Lower leg skin (tissue), 3 donors: ENCODE results near the gene CMTM3.
"Not testable (repeated sequence)": the region's sequence is repeated elsewhere in the genome, so short reads cannot be mapped to it uniquely, and the experiment has no call there.

Source experiments
- POLR2A ChIP-seq, 2 donors: fragments of 450-650 bp; IDR thresholded peaks; one replicate each; pipeline ENCODE4 v1.6.1; 2016 to 2017; ENCODE audit warnings: antibody characterized with exemption in 2 of 2, mild to moderate bottlenecking in 1 of 2, moderate library complexity in 1 of 2
- TF ChIP-seq, protein P1 (sequence below), 3 donors: fragments of 450-650 bp; IDR thresholded peaks; one replicate each; pipeline ENCODE4 v1.5.1; 2016; ENCODE audit warnings: antibody characterized with exemption in 3 of 3, mild to moderate bottlenecking in 3 of 3, moderate library complexity in 2 of 3

DNA sequence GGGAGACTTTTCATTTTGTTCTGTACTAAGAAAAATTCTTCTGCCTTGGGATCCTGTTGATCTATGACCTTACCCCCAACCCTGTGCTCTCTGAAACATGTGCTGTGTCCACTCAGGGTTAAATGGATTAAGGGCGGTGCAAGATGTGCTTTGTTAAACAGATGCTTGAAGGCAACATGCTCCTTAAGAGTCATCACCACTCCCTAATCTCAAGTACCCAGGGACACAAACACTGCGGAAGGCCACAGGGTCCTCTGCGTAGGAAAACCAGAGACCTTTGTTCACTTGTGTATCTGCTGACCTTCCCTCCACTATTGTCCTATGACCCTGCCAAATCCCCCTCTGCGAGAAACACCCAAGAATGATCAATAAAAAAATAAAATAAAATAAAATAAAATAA lies 27.1 kb downstream of the CMTM3 start:
- TF ChIP-seq, protein P1, sequence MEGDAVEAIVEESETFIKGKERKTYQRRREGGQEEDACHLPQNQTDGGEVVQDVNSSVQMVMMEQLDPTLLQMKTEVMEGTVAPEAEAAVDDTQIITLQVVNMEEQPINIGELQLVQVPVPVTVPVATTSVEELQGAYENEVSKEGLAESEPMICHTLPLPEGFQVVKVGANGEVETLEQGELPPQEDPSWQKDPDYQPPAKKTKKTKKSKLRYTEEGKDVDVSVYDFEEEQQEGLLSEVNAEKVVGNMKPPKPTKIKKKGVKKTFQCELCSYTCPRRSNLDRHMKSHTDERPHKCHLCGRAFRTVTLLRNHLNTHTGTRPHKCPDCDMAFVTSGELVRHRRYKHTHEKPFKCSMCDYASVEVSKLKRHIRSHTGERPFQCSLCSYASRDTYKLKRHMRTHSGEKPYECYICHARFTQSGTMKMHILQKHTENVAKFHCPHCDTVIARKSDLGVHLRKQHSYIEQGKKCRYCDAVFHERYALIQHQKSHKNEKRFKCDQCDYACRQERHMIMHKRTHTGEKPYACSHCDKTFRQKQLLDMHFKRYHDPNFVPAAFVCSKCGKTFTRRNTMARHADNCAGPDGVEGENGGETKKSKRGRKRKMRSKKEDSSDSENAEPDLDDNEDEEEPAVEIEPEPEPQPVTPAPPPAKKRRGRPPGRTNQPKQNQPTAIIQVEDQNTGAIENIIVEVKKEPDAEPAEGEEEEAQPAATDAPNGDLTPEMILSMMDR (IDR thresholded peaks at IDR 0.05), result not testable (repeated sequence)
- TF ChIP-seq POLR2A (IDR thresholded peaks at IDR 0.05), result not testable (repeated sequence)
